HG02610 (cell line): ENCODE measurements around the gene SP140.
"Not testable (repeated sequence)": the region's sequence is repeated elsewhere in the genome, so short reads cannot be mapped to it uniquely, and the experiment has no call there.

Experiments
- ATAC-seq: cut with Tn5 transposase; IDR thresholded peaks from one replicate; pipeline ENCODE4 v1.9.1; 2021; ENCODE audit warnings: mild to moderate bottlenecking, moderate library complexity; ENCODE audit not compliant: unreplicated experiment

SP140 gene

DNA sequence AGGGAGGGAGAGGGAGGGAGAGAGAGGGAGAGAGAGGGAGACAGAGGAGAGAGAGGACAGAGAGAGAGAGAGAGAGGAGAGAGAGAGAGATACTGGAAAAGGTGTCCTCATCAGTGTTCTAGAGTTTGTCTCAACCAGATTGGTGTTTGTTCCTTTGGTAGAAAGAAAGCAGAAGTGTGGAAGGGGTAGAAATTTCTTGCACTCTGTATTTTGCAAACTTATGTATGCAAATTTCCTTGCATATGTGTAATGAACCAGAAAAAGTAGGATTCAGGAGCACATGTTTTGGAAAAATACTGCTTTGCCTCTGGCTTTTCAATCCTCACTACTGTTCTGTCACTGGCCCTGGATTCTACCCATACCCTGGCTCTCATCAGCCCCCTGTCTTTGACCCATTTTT lies 1.1 kb upstream of the SP140 start:
- no peak for ATAC-seq

DNA sequence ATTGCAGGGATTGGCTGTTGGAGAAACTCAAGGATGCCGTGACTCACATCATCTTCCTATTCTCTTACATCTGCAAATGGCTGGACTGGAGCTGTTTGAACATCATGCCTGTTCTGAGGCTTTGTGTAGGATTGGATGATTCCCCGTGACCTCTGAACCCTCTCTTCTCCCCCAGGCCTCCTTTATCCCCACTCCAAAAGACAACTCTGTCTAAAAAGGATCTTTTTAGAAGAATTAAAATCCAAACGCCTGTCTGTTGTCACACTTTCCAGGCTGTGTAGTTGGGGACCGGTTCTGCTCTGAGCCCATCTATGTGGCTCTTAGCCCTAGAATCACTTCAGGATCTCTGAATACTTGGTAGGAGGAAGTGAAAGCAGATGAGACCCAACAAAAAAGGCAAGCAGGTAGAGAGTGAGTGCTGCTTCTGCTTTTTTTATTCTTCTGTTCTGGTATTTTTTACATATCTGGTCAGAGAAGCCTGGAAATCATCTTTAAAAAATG lies 565 bp downstream of the SP140 start:
- peak; percentile 82 for ATAC-seq

DNA sequence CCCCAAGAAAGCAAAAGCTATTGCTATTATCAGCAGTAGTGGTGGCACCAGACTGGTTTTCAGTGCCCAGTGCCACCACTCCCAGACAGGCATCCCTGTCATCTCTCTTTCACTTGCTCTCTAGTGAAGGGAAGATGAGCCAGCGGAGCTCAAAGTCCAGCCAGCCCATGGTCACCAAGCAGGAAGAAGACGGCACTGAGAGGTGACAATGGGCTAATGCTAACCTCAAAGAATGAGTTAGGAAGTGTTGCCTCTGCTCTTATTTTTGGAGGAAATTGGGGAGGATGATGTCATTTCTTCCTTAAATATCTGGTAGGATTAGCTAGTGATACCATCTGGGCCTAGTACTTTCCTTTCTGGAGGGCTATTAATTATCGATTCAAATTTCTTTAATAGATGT lies 1.7 kb downstream of the SP140 start:
- no peak for ATAC-seq

DNA sequence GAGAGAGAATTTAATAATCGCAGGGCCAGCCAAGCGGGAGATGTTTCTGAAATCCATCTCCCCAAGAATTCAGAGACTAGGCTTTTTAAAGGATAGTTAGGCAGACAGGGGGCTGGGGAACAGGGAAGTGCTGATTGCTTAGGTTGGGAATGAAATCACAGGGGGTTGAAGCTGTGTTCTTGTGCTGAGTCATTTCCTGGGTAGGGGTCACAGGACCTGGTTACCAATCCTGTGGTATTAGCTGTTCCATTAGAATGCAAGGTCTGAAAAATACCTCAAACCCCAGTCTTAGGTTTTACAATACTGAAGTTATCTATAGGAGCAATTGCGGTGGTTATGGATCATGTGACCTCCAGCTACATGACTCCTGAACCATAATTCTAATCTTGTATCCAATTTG lies 4.6 kb downstream of the SP140 start:
- no peak for ATAC-seq

DNA sequence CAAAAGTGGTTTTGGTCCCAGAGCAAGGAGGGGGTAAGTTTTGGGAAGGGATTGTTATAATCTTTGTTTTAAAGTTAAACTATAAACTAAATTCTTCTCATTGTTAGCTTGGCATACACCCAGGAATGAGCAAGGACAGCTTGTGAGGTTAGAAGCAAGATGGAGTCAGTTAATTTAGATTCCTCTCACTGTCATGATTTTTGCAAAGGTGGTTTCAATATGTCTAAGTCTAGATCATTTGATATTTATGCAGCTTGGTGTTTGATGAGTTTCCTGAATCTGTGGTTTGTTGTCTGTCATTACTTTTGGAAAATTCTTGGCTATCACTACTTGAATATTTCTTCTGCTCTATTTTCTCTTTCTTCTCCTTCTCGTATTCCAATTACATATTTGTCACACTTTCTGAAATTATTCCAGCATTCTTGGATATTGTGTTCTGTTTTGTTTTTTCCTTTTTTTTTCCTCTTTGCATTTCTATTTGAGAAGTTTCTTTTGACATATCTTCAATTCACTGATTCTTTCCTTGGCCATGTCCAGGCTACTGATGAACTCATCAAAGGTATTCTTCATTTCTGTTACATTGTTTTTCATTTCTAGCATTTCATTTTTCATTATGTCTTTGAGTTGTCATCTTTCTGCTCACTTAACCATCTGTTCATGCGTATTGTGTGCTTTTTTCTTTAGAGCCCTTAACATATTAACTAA lies 5.1 kb downstream of the SP140 start:
- ATAC-seq: no peak

DNA sequence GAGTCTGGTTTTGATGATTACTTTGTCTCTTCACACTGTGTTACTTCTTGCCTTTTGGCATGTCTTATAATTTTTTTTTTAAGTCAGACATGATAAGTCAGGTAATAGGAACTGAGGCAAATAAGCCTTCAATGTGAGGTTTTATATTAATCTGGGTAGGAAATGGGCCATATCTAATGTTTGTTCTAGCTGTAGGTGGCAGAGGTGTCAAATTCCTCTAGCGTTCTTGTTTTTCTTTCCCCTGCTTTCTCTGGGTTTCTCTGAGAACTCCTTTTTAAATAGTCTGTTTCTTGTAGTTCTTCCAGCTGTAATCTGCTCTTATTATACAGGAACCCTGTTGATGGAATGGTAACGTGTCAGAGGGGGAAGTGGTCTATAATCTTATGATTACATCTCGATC lies 5.7 kb downstream of the SP140 start:
- no peak for ATAC-seq

DNA sequence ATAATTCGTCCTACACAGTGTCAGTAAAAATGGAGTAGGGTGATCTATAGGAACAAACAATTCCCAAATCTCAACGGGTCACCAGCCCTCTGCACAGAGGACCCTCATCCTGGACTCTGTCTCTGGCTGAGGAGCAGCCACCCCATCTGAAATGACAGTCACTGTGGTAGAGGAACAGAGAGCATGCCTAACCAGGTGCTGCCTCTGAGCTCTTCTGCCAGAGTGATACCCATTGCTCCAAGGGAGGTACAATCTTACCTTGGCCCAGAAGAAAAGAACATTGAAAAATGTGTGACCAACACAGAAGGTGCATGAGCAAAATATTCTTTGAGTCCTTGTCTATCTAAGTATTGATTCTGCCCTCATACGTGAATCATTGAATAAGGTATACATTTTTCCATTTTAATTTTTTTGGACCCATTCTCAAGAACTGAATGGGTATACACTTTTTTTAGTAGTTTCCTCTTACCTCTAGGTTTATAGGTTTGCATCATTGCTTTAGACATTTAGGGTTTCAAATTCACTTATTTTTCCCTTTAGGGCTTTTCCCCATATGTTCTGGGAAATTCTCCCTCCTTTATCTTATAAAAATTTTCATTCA lies 8.7 kb downstream of the SP140 start:
- peak; percentile 54 for ATAC-seq

DNA sequence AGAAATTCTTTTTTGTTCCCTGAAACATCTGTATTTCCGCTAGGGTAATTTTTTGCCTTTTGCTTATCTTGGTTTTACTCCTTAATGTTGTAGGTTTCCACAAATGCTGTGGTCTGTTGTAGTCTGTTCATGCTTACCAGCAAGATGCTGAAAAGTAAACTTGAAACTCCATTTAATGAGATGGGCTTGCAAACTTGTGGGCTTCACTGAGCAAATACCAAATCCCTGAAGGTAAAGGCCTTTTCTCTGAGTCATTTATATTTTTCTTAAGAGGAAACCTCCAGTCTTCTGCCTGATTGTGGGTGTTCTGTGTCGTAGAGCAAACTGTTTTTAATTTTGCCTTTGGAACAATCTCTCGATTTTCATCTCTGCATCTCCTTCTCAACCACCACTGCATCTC lies 9.3 kb downstream of the SP140 start:
- ATAC-seq: peak; percentile 96

DNA sequence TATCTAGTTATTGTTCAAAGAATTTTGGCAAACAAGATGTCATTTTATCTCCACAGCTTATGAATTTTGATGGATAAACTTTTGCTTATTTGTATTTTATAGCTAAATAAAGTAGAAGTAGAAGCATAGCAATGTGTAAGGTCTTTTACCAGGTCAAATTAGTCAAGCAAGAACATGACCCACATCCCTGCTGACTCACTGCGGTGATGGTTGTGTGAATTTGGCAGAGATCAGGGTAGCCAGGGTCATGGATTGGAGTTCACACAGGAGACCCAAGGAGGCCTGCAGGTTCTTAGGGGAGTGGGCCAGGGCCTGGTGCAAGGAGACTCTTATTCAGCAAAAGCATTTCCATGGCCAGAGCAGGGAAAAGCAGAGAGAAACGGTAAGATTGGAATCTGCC lies 18.7 kb downstream of the SP140 start:
- ATAC-seq: no peak

DNA sequence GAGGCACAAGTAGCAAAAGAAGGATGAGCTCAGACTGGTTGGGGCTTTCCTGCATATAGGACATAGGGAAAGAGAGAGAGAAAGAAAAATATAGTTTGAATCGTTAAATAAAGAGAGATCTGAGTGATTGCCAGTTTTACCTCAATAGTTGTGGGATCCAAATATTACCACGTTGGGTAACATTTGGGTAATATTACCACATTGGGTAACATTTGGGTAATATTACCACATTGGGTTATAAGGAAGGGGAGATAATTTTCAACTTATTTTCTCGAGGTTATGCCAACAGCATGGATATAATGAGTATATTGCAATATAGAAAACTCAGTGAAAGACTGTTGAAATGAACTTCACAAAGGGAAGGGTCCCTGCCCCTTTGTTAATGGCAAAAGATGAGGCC lies 20.7 kb downstream of the SP140 start:
- ATAC-seq: no peak

DNA sequence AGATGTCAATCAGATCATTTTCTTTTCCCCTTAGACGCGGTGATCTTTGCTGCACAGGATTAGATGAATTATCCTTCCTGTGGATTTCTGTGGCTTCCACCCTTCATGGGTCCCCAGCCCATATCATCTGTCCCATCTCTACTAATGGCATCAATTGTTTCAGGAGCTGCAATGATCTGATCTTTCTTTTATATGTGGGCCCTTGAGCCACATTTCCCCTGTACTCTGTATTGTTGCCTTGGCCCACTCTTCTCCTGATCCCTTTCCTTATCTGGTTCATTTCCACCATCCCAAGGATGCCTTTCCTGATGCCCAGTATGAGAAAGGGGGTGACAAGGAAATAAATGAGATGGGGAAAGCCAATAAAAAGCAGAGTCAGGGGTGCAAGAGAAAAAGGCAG lies 24.7 kb downstream of the SP140 start:
- ATAC-seq: no peak

DNA sequence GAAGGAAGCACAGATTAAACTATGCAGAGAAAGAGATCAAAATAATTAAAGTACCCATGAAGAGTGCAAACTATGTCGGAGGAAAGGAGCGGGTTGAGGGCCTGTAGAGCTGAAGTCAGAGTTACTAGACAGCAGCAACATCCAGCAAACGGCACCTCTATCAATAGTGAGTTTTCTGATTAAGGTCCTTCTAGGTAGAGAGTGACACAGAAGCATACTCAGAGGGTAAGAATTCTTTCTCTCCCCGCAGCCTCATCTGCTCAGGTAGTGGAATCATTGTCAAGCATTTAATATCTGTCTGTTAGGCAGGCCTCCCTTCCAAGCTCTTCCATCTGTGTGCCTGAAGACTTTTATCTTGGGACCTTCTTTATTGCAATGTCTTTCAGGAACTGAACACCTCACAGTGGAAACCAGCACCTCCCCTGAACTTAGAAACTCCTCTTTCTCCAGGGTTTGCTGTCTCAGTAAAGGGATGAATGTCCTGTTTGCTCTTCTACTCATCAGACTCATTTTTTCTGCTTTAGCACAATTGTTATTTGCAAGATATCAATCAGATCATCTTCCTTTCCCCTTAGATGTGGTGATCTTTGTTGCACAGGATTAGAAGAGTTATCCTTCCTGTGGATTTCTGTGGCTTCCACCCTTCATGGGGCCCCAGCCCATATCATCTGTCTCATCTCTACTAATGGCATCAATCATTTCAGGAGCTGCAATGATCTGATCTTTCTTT lies 28.8 kb downstream of the SP140 start:
- no peak for ATAC-seq

DNA sequence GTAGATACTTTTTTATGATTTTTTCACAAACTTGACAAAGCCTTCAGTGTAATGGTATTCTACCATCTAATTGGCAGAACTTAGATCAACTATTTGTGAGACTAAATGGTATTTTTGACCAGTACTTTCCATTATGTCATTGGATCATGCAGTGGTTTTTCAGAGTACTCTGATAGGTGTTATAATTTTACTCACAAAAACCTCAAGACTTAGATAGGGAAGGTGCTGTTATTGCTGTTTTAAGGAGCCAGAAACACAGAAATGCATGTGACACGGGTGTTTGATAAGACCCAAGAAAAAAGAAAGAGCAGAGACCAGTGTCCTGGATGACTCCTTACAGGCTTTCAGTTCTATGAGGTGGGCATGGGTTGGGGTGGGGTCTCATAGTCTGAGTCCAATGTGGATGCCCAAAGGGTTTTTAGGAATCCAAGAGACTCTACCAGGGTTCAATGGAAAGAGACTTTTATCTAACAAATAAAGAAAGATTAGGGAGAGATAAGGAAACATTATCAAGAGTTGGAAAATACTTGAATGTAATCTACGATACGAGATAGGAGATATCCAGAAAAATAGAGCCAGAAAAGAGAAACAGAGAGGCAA lies 31.3 kb downstream of the SP140 start:
- no peak for ATAC-seq

DNA sequence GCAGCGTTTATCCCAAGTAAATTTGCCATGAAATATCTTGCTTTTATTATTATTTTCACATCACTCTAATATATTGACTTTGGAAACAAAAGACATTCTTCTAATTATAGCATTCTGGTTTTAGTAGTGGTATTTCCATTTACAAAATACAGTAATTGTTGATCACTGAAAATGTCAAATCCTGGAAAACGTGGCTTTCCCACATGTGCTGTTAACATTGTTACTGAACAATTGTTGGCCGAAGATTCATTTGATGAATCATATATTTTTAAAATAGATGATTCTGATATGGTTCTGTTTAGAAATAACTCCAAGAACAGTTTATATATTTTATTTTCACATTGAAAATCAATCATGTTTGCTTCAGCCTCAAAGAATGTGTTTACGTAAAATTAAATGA lies 32.9 kb downstream of the SP140 start:
- ATAC-seq: no peak

DNA sequence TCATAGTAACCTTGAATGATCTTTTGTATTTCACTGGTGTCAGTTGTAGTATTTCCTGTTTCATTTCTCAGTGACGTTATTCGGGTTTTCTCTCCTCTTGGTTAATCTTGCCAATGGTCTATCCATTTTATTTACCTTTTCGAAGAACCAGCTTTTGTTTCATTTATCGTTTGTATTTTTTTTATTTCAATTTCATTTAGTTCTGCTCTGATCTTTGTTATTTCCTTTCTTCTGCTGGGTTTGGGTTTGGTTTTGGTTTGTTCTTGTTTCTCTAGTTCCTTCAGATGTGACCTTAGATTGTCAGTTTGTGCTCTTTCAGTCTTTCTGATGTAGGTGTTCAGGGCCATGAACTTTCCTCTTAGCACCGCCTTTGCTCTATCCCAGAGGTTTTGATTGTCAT lies 36.7 kb downstream of the SP140 start:
- no peak for ATAC-seq

DNA sequence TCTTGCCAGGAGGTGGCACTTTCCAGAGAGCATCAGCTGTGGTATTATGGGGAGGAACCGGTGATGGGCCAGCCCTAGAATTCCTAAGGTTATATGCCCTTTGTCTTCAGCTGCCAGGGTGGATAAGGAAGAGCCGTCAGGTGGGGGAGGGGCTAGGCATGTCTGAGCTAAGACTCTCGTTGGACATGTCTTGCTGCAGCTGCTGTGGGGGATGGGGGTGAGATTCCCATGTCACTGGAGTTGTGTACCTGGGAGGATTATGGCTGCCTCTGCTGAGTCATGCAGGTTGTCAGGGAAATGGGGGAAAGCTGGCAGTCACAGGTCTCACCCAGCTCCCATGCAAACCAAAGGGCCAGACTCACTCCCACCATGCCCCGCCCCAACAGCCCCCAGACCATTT lies 39.4 kb downstream of the SP140 start:
- not testable (repeated sequence) for ATAC-seq

DNA sequence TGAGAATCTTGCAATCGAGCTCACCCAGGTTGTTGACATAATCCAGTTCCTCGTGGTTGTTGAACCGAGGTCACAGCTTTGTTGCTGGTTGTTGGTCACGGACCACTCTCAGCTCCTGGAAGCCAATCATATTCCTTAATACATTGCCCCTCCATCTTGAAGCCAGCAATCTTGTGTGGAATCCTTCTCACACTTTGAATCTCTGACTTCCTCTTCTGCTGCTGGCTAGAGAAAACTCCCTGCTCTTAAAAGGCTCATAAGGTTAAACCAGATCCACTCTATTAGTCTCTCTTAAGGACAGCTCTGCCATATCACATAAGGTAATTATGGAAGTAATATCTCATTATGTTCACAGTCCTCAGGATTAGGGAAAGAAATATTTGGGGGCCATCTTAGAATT lies 41.1 kb downstream of the SP140 start:
- ATAC-seq: no peak

DNA sequence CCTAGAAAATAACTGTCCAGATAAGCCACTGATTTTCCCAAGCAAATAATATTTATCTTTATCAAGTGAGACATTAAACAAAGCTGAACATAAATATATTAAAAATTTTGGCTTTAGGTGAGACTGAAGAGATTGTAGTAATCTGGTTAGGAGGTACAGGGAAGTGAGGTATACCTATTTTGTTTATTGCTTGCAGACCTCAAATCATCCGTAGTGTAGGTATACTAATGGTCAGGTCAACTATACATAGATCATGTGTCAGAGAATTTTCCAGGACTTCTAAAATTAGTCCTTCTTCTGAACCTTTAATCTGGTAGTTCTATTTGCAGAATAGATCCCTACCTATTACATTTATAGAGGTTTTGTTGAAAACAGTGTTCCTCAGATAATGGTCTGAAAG lies 41.5 kb downstream of the SP140 start:
- peak; percentile 24 for ATAC-seq

DNA sequence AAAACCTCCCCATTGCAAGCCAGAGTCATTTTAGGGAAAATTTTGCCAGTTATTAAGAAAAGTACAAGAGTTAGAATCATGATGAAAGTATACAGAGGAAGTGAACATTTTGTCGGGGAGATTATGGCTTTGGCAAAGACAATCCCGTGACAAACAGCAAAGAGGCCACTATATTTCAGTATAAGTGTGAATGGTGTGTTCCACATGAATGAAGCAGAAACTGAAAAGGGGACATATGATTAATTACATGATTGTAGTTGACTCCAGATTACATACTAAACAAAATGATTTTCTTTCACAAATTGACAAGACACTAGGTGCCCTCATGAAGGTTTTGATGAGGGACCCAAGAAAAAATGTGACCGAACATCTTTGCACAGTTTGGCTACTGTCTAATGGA lies 42.0 kb downstream of the SP140 start:
- peak; percentile 74 for ATAC-seq

DNA sequence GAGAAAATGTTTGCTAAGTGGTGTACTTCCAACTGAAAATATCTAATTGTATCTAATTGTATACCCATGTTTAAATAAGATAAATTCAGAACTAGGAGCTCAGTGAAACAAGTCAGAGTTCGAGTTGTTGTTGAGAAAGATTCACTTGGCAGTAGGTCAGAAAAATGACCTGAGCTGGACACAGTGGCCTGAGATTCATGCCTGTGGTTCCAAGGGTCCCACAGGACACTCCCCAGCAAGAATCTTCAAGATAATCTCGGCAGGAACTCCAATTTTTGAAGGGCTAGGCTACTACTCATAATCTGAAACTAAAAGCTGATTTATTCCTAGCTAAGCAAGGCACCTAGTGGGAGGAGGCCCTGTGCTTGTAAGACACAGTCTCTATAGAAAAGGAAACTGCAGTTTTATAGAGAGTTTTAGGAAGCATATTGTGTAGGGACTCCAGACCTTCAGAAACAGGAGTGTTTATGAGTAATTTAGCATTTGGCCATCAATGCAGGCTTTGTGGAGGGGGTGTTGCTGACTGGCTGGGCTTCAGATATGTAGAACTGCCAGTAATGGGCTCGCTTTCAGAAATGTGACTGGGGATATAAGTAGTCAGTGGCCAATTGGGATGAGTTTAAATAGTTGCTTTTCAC lies 43.2 kb downstream of the SP140 start:
- ATAC-seq: peak; percentile 54

DNA sequence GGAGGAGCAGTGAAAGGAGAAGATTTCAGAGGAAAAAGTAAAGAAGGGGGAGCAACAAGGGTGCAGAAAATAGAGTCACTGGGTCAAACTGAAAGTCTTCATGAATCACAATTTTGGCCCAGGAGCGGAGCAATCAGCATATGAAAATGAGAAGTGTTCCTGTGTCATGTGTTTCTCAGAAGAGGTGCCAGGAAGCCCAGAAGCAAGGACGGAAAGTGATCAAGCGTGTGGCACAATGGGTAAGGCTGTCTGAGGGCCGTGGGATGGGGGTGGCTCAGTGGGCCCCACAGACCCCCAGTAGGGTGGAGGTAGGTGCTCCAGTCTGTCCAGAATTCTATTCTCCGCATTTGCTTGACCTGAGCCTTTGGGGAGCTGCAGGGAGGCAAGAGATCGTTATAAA lies 44.2 kb downstream of the SP140 start:
- ATAC-seq: peak; percentile 30
